ENCODE measurements around the gene CX3CR1.

CX3CR1 gene

DNA sequence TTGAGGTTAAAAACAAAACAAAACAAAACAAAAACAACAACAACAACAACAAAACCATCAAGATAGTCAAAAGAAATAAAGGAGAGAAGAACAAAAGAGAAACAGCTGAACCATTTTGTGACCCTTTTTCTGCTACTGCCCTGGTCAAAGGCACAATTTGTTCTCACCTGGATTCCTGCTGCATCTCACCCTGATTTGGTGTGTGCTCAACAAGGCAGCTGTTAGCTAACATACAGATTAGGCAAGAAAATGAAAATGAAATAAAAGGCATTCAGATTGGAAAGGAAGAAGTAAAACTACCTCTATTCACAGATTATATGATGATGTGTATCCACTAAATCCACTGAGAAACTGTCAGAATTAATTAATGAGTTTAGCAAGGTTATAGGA is 58.7 kb downstream of the CX3CR1 start:
- no peak for DNase-seq (ENCODE audit: low spot score)

- no peak for DNase-seq (ENCODE audit: low spot score)
These were observed 59.3 kb downstream of the CX3CR1 start for GRCh38 chr3:39220407-39221140.

GRCh38 chr3:39219702-39220101 is 60.1 kb downstream of the CX3CR1 start:
- no peak for DNase-seq (ENCODE audit: low spot score)

- DNase-seq (ENCODE audit: low spot score) = no peak
These were observed 63.6 kb downstream of the CX3CR1 start for GRCh38 chr3:39216176-39216790.

DNA sequence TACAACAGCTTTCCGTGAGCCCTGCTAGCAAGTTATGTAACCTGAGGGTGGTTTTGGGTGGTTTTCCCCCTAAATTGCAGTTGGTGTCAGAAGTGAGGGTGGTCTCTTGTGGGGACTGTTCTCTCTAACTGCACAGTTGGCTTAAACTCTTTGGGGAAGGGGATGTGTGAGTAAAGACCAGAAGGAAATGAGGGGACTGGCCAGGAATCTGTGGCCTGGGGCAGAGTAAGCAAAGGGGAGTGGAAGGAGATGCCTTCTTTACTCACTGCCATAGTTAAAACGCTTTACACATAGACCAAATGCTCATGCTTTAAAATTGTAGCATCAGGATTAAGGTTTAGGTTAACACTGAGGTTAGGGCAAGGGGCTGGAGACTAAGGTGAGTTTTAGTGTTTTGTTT is 66.2 kb downstream of the CX3CR1 start:
- no peak for DNase-seq (ENCODE audit: low spot score)
